WTC11 (cell line): ENCODE measurements around the gene MYBPC2. TPM values are rescaled to one million over a fixed set of nuclear protein-coding genes. Genes with fewer than 3 reads are reported as not detected.

Experiments used
- ATAC-seq: fragments of 200-7000 bp; cut with Tn5 transposase; 2 replicates; pipeline ENCODE4 v1.10.0; 2021; ENCODE audit warnings: mild to moderate bottlenecking, moderate library complexity
- CTCF ChIA-PET: fragments of 300-600 bp; sonication (Branson Sonifier 250); formaldehyde crosslinking; loops from one replicate; lab custom pipeline; 2021; ENCODE audit warnings: antibody characterized with exemption; lab: Charles Lee
- POLR2A ChIA-PET: fragments of 350-600 bp; sonication (Branson Sonifier 250); formaldehyde crosslinking; loops from one replicate; lab custom pipeline; 2021; ENCODE audit warnings: antibody characterized with exemption; lab: Charles Lee
- DNase-seq: peaks from one replicate; pipeline ENCODE4 v3.0.0; 2021; ENCODE audit warnings: low spot score
- H3K27ac Mint-ChIP-seq: 2 replicates; pipeline ENCODE4 v1.8.0; 2021; ENCODE audit warnings: mixed read lengths
- H3K27me3 Mint-ChIP-seq: 2 replicates; pipeline ENCODE4 v1.8.0; 2021; ENCODE audit warnings: low read depth, mild to moderate bottlenecking, moderate library complexity, mixed read lengths
- H3K36me3 Mint-ChIP-seq: 2 replicates; pipeline ENCODE4 v1.8.0; 2021; ENCODE audit warnings: mixed read lengths
- H3K4me1 Mint-ChIP-seq: 2 replicates; pipeline ENCODE4 v1.8.0; 2022; ENCODE audit warnings: mixed read lengths
- H3K4me3 Mint-ChIP-seq: 2 replicates; pipeline ENCODE4 v1.8.0; 2021; ENCODE audit warnings: mild to moderate bottlenecking, moderate library complexity, mixed read lengths
- H3K9me3 Mint-ChIP-seq: 2 replicates; pipeline ENCODE4 v1.8.0; 2021; ENCODE audit warnings: mixed read lengths
- CDX4 ChIP-seq: fragments of 250-450 bp; sonication (Bioruptor Pico); IDR thresholded peaks from 2 replicates; pipeline ENCODE4 v1.9.0; 2021; ENCODE audit warnings: moderate library complexity, mild to moderate bottlenecking, inconsistent platforms, borderline replicate concordance
- CREM ChIP-seq: sonication (generic); formaldehyde crosslinking; IDR thresholded peaks from 2 replicates; pipeline ENCODE4 v1.8.1; 2022; ENCODE audit warnings: mild to moderate bottlenecking, missing genetic modification reagents, moderate library complexity
- EMX1 ChIP-seq: fragments of 250-450 bp; sonication (Bioruptor Pico); IDR thresholded peaks from 2 replicates; pipeline ENCODE4 v1.8.0; 2021; ENCODE audit warnings: mild to moderate bottlenecking
- FOXK1 ChIP-seq: sonication (generic); formaldehyde crosslinking; IDR thresholded peaks from 2 replicates; pipeline ENCODE4 v1.8.0; 2022; ENCODE audit warnings: mild to moderate bottlenecking, moderate library complexity, missing genetic modification reagents
- FOXP1 ChIP-seq: sonication (generic); formaldehyde crosslinking; IDR thresholded peaks from 2 replicates; pipeline ENCODE4 v1.8.0; 2022; ENCODE audit warnings: missing genetic modification reagents, mild to moderate bottlenecking, moderate library complexity, borderline replicate concordance
- IRF2 ChIP-seq: sonication (generic); formaldehyde crosslinking; IDR thresholded peaks from 2 replicates; pipeline ENCODE4 v1.8.0; 2022; ENCODE audit warnings: low read depth, missing genetic modification reagents, borderline replicate concordance
- KAT7 ChIP-seq: sonication (generic); formaldehyde crosslinking; IDR thresholded peaks from 2 replicates; pipeline ENCODE4 v1.8.1; 2023; ENCODE audit warnings: missing genetic modification reagents, mild to moderate bottlenecking, borderline replicate concordance
- MXD4 ChIP-seq: fragments of 250-450 bp; sonication (Bioruptor Pico); IDR thresholded peaks from 2 replicates; pipeline ENCODE4 v1.8.0; 2021; ENCODE audit warnings: mild to moderate bottlenecking, moderate library complexity, borderline replicate concordance
- MYBL2 ChIP-seq: sonication (generic); formaldehyde crosslinking; IDR thresholded peaks from 2 replicates; pipeline ENCODE4 v1.8.1; 2023; ENCODE audit warnings: mild to moderate bottlenecking, moderate library complexity, missing genetic modification reagents
- NFE2L1 ChIP-seq: sonication (generic); formaldehyde crosslinking; IDR thresholded peaks from 2 replicates; pipeline ENCODE4 v1.8.1; 2023; ENCODE audit warnings: missing genetic modification reagents
- NR1H2 ChIP-seq: sonication (generic); formaldehyde crosslinking; IDR thresholded peaks from 2 replicates; pipeline ENCODE4 v1.9.0; 2021; ENCODE audit warnings: mild to moderate bottlenecking, moderate library complexity, missing genetic modification reagents
- SMAD4 ChIP-seq: sonication (generic); formaldehyde crosslinking; IDR thresholded peaks from 2 replicates; pipeline ENCODE4 v1.8.0; 2022; ENCODE audit warnings: mild to moderate bottlenecking, missing genetic modification reagents
- SOX15 ChIP-seq: fragments of 250-450 bp; sonication (Bioruptor Pico); IDR thresholded peaks from 2 replicates; pipeline ENCODE4 v1.9.0; 2021; ENCODE audit warnings: mild to moderate bottlenecking
- ZNF263 ChIP-seq: sonication (generic); formaldehyde crosslinking; IDR thresholded peaks from 2 replicates; pipeline ENCODE4 v1.8.1; 2022; ENCODE audit warnings: low read depth, mild to moderate bottlenecking, moderate library complexity, missing genetic modification reagents
- ZNF416 ChIP-seq: fragments of 250-450 bp; sonication (Bioruptor Pico); IDR thresholded peaks from 2 replicates; pipeline ENCODE4 v1.9.0; 2021; ENCODE audit warnings: mild to moderate bottlenecking, inconsistent platforms
- ZNF425 ChIP-seq: fragments of 250-450 bp; sonication (Bioruptor Pico); conservative IDR thresholded peaks from 2 replicates; pipeline ENCODE4 v1.9.0; 2021; ENCODE audit warnings: mild to moderate bottlenecking
- total RNA-seq: library from RNA; stranded (reverse); gene quantifications from 3 replicates; pipeline ENCODE4 v1.2.3, GENCODE V29; 2021
- TF ChIP-seq, protein P1 (sequence below): fragments of 200-600 bp; IDR thresholded peaks from 2 replicates; pipeline ENCODE4 v1.8.0; 2022; ENCODE audit warnings: antibody characterized with exemption
- TF ChIP-seq, protein P2 (sequence below): sonication (generic); formaldehyde crosslinking; IDR thresholded peaks from 2 replicates; pipeline ENCODE4 v1.8.1; 2023; ENCODE audit warnings: mild to moderate bottlenecking, missing genetic modification reagents, moderate library complexity
- TF ChIP-seq, protein P3 (sequence below): sonication (generic); formaldehyde crosslinking; IDR thresholded peaks from 2 replicates; pipeline ENCODE4 v1.8.1; 2022; ENCODE audit warnings: low read depth, missing genetic modification reagents, borderline replicate concordance
- TF ChIP-seq, protein P4 (sequence below): fragments of 250-450 bp; sonication (Bioruptor Pico); IDR thresholded peaks from 2 replicates; pipeline ENCODE4 v2.1.2; 2022; ENCODE audit warnings: mild to moderate bottlenecking, moderate library complexity

MYBPC2 gene
- total RNA-seq, 1 experiment from 2014 or later, result 2.6 TPM

DNA sequence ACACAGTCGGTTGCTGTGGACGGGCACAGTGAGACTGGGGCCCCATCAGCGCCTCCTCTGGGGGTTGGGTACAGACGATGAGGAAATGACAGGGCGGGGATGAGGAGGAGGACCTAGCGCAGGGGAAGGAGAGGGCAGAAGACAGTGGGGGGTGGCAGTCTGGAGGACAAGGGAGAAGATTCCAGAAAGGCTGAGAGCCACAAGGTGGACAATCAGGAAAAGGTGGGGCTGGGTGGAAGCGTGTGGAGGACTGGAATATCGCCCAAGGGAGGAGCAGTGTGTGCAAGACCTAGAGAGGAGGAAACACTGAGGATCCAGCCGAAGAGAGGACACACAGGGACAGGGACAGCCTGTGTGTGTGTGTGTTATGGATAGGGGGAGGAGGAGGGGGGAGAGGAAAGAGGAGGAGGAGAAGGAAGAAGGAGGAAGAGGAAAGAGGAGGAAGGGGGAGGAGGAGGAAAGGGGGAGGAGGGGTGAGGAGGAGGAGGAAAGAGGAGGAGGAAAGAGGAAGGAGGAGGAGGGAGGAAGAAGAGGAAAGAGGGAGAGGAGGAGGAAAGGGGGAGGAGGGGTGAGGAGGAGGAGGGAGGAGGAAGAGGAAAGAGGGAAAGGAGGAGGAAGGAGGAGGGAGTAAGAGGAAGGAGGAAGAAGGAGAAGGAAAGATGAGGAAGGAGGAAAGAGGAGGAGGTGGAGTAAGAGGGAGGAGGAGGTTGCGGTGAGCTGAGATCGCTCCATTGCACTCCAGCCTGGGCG is 59.8 kb downstream of the MYBPC2 start:
- DNase-seq (no peak), ATAC-seq (peak; percentile 62)
- Mint-ChIP-seq H3K4me1 (peaks cover 36% of the 10 kb centered on the region), H3K9me3 (peaks cover 7% of the 10 kb centered on the region; the same call in 1 of the 2 replicates), H3K36me3 (peaks cover 7% of the 10 kb centered on the region; the same call in 1 of the 2 replicates), H3K27ac (no peak overlapping the region), H3K27me3 (peaks cover 91% of the 10 kb centered on the region), H3K4me3 (0 out of 2 replicates have a peak overlapping the region, but pooled peaks have one; percentile 20)
- ChIA-PET CTCF (interaction anchor here (0.6 kb wide), 1 partner anchor 172 kb away, joined by 3 read pairs; no protein-coding TSS in a partner anchor), POLR2A (no interaction called here)
- TF ChIP-seq NR1H2, result no peak
- no peak for TF ChIP-seq KAT7 (CRISPR knock-in tag)
- TF ChIP-seq CDX4 (CRISPR knock-in tag), result no peak
- no peak for TF ChIP-seq FOXK1 (CRISPR knock-in tag)
- TF ChIP-seq, protein P1, sequence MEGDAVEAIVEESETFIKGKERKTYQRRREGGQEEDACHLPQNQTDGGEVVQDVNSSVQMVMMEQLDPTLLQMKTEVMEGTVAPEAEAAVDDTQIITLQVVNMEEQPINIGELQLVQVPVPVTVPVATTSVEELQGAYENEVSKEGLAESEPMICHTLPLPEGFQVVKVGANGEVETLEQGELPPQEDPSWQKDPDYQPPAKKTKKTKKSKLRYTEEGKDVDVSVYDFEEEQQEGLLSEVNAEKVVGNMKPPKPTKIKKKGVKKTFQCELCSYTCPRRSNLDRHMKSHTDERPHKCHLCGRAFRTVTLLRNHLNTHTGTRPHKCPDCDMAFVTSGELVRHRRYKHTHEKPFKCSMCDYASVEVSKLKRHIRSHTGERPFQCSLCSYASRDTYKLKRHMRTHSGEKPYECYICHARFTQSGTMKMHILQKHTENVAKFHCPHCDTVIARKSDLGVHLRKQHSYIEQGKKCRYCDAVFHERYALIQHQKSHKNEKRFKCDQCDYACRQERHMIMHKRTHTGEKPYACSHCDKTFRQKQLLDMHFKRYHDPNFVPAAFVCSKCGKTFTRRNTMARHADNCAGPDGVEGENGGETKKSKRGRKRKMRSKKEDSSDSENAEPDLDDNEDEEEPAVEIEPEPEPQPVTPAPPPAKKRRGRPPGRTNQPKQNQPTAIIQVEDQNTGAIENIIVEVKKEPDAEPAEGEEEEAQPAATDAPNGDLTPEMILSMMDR, result no peak
- TF ChIP-seq SOX15 (CRISPR knock-in tag), result no peak
- TF ChIP-seq IRF2 (CRISPR knock-in tag), result no peak
- no peak for TF ChIP-seq EMX1 (CRISPR knock-in tag)
- no peak for TF ChIP-seq ZNF425
- no peak for TF ChIP-seq ZNF263 (CRISPR knock-in tag)
- no peak for TF ChIP-seq FOXP1 (CRISPR knock-in tag)
- no peak for TF ChIP-seq MYBL2 (CRISPR knock-in tag)
- no peak for TF ChIP-seq CREM (CRISPR knock-in tag)
- TF ChIP-seq, protein P2, sequence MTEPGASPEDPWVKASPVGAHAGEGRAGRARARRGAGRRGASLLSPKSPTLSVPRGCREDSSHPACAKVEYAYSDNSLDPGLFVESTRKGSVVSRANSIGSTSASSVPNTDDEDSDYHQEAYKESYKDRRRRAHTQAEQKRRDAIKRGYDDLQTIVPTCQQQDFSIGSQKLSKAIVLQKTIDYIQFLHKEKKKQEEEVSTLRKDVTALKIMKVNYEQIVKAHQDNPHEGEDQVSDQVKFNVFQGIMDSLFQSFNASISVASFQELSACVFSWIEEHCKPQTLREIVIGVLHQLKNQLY (CRISPR knock-in tag), result no peak
- TF ChIP-seq MXD4, result no peak
- no peak for TF ChIP-seq ZNF416 (CRISPR knock-in tag)
- TF ChIP-seq NFE2L1 (CRISPR knock-in tag), result no peak
- TF ChIP-seq, protein P3, sequence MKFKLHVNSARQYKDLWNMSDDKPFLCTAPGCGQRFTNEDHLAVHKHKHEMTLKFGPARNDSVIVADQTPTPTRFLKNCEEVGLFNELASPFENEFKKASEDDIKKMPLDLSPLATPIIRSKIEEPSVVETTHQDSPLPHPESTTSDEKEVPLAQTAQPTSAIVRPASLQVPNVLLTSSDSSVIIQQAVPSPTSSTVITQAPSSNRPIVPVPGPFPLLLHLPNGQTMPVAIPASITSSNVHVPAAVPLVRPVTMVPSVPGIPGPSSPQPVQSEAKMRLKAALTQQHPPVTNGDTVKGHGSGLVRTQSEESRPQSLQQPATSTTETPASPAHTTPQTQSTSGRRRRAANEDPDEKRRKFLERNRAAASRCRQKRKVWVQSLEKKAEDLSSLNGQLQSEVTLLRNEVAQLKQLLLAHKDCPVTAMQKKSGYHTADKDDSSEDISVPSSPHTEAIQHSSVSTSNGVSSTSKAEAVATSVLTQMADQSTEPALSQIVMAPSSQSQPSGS (CRISPR knock-in tag), result no peak
- TF ChIP-seq, protein P4, sequence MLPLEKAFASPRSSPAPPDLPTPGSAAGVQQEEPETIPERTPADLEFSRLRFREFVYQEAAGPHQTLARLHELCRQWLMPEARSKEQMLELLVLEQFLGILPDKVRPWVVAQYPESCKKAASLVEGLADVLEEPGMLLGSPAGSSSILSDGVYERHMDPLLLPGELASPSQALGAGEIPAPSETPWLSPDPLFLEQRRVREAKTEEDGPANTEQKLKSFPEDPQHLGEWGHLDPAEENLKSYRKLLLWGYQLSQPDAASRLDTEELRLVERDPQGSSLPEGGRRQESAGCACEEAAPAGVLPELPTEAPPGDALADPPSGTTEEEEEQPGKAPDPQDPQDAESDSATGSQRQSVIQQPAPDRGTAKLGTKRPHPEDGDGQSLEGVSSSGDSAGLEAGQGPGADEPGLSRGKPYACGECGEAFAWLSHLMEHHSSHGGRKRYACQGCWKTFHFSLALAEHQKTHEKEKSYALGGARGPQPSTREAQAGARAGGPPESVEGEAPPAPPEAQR (CRISPR knock-in tag), result no peak
- no peak for TF ChIP-seq SMAD4 (CRISPR knock-in tag)
